Measurements from ENCODE around the gene PTGER1. TPM values are rescaled to one million over a fixed set of nuclear protein-coding genes. Genes with fewer than 3 reads are reported as not detected.

PTGER1 gene
- total and polyA plus RNA-seq, 2 of the 13 experiments (the other 11 are each of a cell fraction or from before 2014, with no cell fraction given) = 0.13 TPM; not detected in 1

DNA sequence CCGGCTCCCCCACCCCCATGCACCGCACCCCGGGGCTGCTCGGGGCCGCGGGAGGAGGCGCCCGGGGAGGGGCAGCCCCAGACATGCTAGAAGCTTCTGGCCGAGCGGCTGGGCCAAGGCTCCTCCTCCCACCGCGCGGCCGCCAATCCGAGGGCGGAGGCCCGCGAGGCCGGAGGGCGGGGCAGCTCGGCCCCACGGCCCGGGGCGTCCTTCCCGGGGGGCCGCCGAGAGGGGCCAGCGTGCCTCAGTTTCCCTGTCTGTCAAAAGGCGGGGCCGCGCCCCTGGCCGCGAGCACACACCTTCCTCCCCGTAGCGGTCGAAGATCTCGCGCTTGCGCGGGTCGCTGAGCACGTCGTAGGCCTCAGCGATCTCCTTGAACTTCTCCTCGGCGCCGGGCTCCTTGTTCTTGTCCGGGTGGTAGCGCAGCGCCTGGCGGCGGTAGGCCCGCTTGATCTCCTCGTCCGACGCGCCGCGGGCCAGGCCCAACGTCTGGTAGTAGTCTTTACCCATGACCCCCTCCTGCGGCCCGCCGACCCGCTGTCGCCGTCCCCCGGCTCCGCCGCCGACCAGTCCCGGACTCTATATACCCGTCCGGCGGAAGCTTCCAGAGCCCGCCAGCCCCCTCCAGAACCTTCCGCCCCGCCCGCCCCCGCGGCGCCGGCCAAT lies 42.8 kb upstream of the PTGER1 start, which contains the start of gene DNAJB1 (continued):
- TF ChIP-seq ZBTB10 (CRISPR knock-in tag; IDR thresholded peaks at IDR 0.05; ENCODE audit: borderline replicate concordance) = peak; percentile 56; the same call in 1 of the 2 replicates
- TF ChIP-seq, protein P1, sequence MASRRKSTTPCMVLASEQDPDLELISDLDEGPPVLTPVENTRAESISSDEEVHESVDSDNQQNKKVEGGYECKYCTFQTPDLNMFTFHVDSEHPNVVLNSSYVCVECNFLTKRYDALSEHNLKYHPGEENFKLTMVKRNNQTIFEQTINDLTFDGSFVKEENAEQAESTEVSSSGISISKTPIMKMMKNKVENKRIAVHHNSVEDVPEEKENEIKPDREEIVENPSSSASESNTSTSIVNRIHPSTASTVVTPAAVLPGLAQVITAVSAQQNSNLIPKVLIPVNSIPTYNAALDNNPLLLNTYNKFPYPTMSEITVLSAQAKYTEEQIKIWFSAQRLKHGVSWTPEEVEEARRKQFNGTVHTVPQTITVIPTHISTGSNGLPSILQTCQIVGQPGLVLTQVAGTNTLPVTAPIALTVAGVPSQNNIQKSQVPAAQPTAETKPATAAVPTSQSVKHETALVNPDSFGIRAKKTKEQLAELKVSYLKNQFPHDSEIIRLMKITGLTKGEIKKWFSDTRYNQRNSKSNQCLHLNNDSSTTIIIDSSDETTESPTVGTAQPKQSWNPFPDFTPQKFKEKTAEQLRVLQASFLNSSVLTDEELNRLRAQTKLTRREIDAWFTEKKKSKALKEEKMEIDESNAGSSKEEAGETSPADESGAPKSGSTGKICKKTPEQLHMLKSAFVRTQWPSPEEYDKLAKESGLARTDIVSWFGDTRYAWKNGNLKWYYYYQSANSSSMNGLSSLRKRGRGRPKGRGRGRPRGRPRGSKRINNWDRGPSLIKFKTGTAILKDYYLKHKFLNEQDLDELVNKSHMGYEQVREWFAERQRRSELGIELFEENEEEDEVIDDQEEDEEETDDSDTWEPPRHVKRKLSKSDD (CRISPR knock-in tag; IDR thresholded peaks at IDR 0.05; ENCODE audit: low read depth) = no peak
- 0 out of 2 replicates have a peak, but pooled peaks have one; percentile 68 for TF ChIP-seq CREB3 (CRISPR knock-in tag; IDR thresholded peaks at IDR 0.05)
- no peak; the same call in 1 of the 2 replicates for TF ChIP-seq MAZ (IDR thresholded peaks at IDR 0.05; ENCODE audit: borderline replicate concordance, low read depth, low read length)
- TF ChIP-seq MAZ (CRISPR knock-in tag; IDR thresholded peaks at IDR 0.05; ENCODE audit: low read depth) = peak; percentile 70
- TF ChIP-seq CHD4 (IDR thresholded peaks at IDR 0.05; ENCODE audit: borderline replicate concordance, low read length) = no peak
- TF ChIP-seq ZFAT (CRISPR knock-in tag; conservative IDR thresholded peaks at IDR 0.05) = no peak
- TF ChIP-seq SKIL (CRISPR knock-in tag; IDR thresholded peaks at IDR 0.05; ENCODE audit: borderline replicate concordance) = no peak
- TF ChIP-seq ZNF234 (CRISPR knock-in tag; conservative IDR thresholded peaks at IDR 0.05) = no peak
- peak; percentile 62 for TF ChIP-seq ZNF747 (CRISPR knock-in tag; IDR thresholded peaks at IDR 0.05; ENCODE audit: borderline replicate concordance)
- peak; percentile 87 for TF ChIP-seq ZNF451 (CRISPR knock-in tag; IDR thresholded peaks at IDR 0.05)
- peak; percentile 46 for TF ChIP-seq NFYB (CRISPR knock-in tag; IDR thresholded peaks at IDR 0.05)
- TF ChIP-seq, protein P2, sequence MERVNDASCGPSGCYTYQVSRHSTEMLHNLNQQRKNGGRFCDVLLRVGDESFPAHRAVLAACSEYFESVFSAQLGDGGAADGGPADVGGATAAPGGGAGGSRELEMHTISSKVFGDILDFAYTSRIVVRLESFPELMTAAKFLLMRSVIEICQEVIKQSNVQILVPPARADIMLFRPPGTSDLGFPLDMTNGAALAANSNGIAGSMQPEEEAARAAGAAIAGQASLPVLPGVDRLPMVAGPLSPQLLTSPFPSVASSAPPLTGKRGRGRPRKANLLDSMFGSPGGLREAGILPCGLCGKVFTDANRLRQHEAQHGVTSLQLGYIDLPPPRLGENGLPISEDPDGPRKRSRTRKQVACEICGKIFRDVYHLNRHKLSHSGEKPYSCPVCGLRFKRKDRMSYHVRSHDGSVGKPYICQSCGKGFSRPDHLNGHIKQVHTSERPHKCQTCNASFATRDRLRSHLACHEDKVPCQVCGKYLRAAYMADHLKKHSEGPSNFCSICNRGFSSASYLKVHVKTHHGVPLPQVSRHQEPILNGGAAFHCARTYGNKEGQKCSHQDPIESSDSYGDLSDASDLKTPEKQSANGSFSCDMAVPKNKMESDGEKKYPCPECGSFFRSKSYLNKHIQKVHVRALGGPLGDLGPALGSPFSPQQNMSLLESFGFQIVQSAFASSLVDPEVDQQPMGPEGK (CRISPR knock-in tag; IDR thresholded peaks at IDR 0.05) = peak; percentile 62; the same call in 1 of the 2 replicates
- no peak for TF ChIP-seq ETS1 (CRISPR knock-in tag; IDR thresholded peaks at IDR 0.05)
- no peak for TF ChIP-seq SNAPC2 (CRISPR knock-in tag; IDR thresholded peaks at IDR 0.05)
